ENCODE measurements around the gene CEMIP.
"Not testable (repeated sequence)": the region's sequence is repeated elsewhere in the genome, so short reads cannot be mapped to it uniquely, and the experiment has no call there.

Gene CEMIP

GRCh38 chr15:80953953-80954778 is 175.0 kb downstream of the CEMIP start:
- DNase-seq (ENCODE audit: low spot score): no peak

GRCh38 chr15:80955571-80956452 is 176.6 kb downstream of the CEMIP start:
- not testable (repeated sequence) for DNase-seq (ENCODE audit: low spot score)

GRCh38 chr15:80957556-80957955 is 178.4 kb downstream of the CEMIP start:
- DNase-seq (ENCODE audit: low spot score): no peak

- DNase-seq (ENCODE audit: low spot score): no peak
Observed at GRCh38 chr15:80957976-80958375, 178.8 kb downstream of the CEMIP start.

GRCh38 chr15:80958818-80959495 is 179.8 kb downstream of the CEMIP start:
- DNase-seq (ENCODE audit: low spot score): no peak

- DNase-seq (ENCODE audit: low spot score): not testable (repeated sequence)
Observed at GRCh38 chr15:80965454-80965853, 186.3 kb downstream of the CEMIP start.

GRCh38 chr15:80966431-80967197 is 187.4 kb downstream of the CEMIP start:
- peak; percentile 25 for DNase-seq (ENCODE audit: low spot score)

- DNase-seq (ENCODE audit: low spot score): peak; percentile 60
Observed at GRCh38 chr15:80967451-80967850, 188.3 kb downstream of the CEMIP start.

GRCh38 chr15:80967991-80968510 is 188.9 kb downstream of the CEMIP start:
- no peak for DNase-seq (ENCODE audit: low spot score)

- DNase-seq (ENCODE audit: low spot score): peak; percentile 26
Observed at GRCh38 chr15:80969316-80969715, 190.1 kb downstream of the CEMIP start.

GRCh38 chr15:80970018-80970657 is 191.0 kb downstream of the CEMIP start:
- peak; percentile 61 for DNase-seq (ENCODE audit: low spot score)

GRCh38 chr15:80970658-80971057 is 191.5 kb downstream of the CEMIP start:
- peak; percentile 15 for DNase-seq (ENCODE audit: low spot score)

GRCh38 chr15:80971143-80971542 is 192.0 kb downstream of the CEMIP start:
- no peak for DNase-seq (ENCODE audit: low spot score)

GRCh38 chr15:80972276-80972675 is 193.1 kb downstream of the CEMIP start:
- no peak for DNase-seq (ENCODE audit: low spot score)

- no peak for DNase-seq (ENCODE audit: low spot score)
Observed at GRCh38 chr15:80974914-80975313, 195.7 kb downstream of the CEMIP start.

GRCh38 chr15:80976851-80977250 is 197.7 kb downstream of the CEMIP start:
- no peak for DNase-seq (ENCODE audit: low spot score)

GRCh38 chr15:80977627-80978036 is 198.5 kb downstream of the CEMIP start:
- peak; percentile 75 for DNase-seq (ENCODE audit: low spot score)

GRCh38 chr15:80978685-80979329 is 199.6 kb downstream of the CEMIP start:
- DNase-seq (ENCODE audit: low spot score): no peak

GRCh38 chr15:80979538-80980200 is 200.5 kb downstream of the CEMIP start:
- no peak for DNase-seq (ENCODE audit: low spot score)

- no peak for DNase-seq (ENCODE audit: low spot score)
Observed at GRCh38 chr15:80982205-80982604, 203.0 kb downstream of the CEMIP start.

All from ecto neural progenitor cell (in vitro differentiated cells).